Loucy (cell line): ENCODE results near the gene TGFBR3.

Source experiments
- CTCF ChIP-seq: fragments of 200-600 bp; sonication (generic); conservative IDR thresholded peaks from 2 replicates; pipeline ENCODE4 v1.5.1; 2014; ENCODE audit warnings: mild to moderate bottlenecking, antibody characterized with exemption, low read length
- EZH2phosphoT487 ChIP-seq: fragments of 200-600 bp; IDR thresholded peaks from 2 replicates; pipeline ENCODE4 v1.6.1; 2018; ENCODE audit warnings: antibody characterized with exemption, mild to moderate bottlenecking, moderate library complexity, borderline replicate concordance

- TF ChIP-seq CTCF (no peak), EZH2phosphoT487 (no peak)
These were observed 161.7 kb downstream of the TGFBR3 start for GRCh38 chr1:91724231-91724630.
